ENCODE data around the gene PPP1R37. TPM values are rescaled to one million over a fixed set of nuclear protein-coding genes. Genes with fewer than 3 reads are reported as not detected.

The PPP1R37 gene
- total and polyA plus RNA-seq, 2 of the 13 experiments (the other 11 are each of a cell fraction or from before 2014, with no cell fraction given) = 9.0 to 14.3 TPM

DNA sequence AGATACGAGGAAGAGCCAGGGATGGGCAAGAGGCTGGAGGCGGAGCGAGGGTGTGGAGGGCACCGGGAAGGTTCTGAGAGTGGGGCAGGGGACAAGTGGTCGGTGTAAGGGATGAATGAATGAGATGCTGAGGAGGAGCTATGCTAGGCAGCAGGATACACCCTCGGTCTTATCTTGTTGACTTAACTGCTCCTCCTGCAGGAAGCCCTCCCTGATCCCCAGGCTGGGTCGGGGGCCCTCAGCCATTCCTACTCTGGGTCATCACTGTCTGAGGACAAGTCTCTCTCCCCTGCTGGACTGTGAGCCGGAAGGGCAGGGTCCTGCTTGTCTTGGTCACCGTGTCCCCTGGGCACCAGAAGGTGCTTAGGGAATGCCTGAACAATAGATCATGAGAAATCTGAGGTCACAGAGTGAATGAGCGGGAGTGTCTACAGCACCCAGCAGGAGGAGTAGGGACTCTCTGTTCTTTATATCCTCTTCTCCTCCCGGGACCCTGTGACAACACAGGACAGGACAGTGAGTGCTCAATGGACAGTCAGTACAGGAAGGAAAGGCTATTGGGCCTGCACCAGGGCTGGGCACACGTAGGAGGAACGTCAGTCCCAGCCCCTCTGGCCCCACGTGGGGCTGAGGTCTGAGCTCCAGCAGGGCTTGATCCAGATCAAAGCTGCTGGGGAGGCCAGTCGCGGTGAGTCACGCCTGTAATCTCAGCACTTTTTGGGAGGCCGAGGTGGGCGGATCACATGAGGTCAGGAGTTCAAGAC, 61.3 kb downstream of the PPP1R37 start (continued):
- TF ChIP-seq POGZ (CRISPR knock-in tag; IDR thresholded peaks at IDR 0.05) (no peak), ZNF101 (CRISPR knock-in tag; IDR thresholded peaks at IDR 0.05; ENCODE audit: borderline replicate concordance, low read depth) (no peak), ATF7 (IDR thresholded peaks at IDR 0.05) (no peak), ATF7 (CRISPR knock-in tag; IDR thresholded peaks at IDR 0.05) (0 out of 2 replicates have a peak, but pooled peaks have one; percentile 65), MED1 (CRISPR knock-in tag; IDR thresholded peaks at IDR 0.05) (peak; percentile 37; the same call in 1 of the 2 replicates), ZNF761 (CRISPR knock-in tag; conservative IDR thresholded peaks at IDR 0.05) (peak; percentile 23; the same call in 1 of the 2 replicates), ZFP36 (IDR thresholded peaks at IDR 0.05; ENCODE audit: borderline replicate concordance, low read depth, low read length, partially characterized antibody) (peak; percentile 71), MEIS1 (CRISPR knock-in tag; IDR thresholded peaks at IDR 0.05; ENCODE audit: borderline replicate concordance) (peak; percentile 58; the same call in 1 of the 2 replicates), HMG20A (CRISPR knock-in tag; IDR thresholded peaks at IDR 0.05; ENCODE audit: borderline replicate concordance) (peak; percentile 82; the same call in 1 of the 2 replicates), DPF2 (CRISPR knock-in tag; IDR thresholded peaks at IDR 0.05; ENCODE audit: borderline replicate concordance, low read depth) (peak; percentile 32; the same call in 1 of the 2 replicates), FOXA1 (IDR thresholded peaks at IDR 0.05) (no peak), FOXA1 (CRISPR knock-in tag; IDR thresholded peaks at IDR 0.05) (peak; percentile 79), SPEN (CRISPR knock-in tag; IDR thresholded peaks at IDR 0.05; ENCODE audit: low read depth) (peak; percentile 31; the same call in 1 of the 2 replicates)
- TF ChIP-seq, protein P1, sequence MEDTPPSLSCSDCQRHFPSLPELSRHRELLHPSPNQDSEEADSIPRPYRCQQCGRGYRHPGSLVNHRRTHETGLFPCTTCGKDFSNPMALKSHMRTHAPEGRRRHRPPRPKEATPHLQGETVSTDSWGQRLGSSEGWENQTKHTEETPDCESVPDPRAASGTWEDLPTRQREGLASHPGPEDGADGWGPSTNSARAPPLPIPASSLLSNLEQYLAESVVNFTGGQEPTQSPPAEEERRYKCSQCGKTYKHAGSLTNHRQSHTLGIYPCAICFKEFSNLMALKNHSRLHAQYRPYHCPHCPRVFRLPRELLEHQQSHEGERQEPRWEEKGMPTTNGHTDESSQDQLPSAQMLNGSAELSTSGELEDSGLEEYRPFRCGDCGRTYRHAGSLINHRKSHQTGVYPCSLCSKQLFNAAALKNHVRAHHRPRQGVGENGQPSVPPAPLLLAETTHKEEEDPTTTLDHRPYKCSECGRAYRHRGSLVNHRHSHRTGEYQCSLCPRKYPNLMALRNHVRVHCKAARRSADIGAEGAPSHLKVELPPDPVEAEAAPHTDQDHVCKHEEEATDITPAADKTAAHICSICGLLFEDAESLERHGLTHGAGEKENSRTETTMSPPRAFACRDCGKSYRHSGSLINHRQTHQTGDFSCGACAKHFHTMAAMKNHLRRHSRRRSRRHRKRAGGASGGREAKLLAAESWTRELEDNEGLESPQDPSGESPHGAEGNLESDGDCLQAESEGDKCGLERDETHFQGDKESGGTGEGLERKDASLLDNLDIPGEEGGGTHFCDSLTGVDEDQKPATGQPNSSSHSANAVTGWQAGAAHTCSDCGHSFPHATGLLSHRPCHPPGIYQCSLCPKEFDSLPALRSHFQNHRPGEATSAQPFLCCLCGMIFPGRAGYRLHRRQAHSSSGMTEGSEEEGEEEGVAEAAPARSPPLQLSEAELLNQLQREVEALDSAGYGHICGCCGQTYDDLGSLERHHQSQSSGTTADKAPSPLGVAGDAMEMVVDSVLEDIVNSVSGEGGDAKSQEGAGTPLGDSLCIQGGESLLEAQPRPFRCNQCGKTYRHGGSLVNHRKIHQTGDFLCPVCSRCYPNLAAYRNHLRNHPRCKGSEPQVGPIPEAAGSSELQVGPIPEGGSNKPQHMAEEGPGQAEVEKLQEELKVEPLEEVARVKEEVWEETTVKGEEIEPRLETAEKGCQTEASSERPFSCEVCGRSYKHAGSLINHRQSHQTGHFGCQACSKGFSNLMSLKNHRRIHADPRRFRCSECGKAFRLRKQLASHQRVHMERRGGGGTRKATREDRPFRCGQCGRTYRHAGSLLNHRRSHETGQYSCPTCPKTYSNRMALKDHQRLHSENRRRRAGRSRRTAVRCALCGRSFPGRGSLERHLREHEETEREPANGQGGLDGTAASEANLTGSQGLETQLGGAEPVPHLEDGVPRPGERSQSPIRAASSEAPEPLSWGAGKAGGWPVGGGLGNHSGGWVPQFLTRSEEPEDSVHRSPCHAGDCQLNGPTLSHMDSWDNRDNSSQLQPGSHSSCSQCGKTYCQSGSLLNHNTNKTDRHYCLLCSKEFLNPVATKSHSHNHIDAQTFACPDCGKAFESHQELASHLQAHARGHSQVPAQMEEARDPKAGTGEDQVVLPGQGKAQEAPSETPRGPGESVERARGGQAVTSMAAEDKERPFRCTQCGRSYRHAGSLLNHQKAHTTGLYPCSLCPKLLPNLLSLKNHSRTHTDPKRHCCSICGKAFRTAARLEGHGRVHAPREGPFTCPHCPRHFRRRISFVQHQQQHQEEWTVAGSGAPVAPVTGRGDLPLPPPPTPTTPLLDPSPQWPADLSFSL (CRISPR knock-in tag; IDR thresholded peaks at IDR 0.05) = no peak
- TF ChIP-seq, protein P2, sequence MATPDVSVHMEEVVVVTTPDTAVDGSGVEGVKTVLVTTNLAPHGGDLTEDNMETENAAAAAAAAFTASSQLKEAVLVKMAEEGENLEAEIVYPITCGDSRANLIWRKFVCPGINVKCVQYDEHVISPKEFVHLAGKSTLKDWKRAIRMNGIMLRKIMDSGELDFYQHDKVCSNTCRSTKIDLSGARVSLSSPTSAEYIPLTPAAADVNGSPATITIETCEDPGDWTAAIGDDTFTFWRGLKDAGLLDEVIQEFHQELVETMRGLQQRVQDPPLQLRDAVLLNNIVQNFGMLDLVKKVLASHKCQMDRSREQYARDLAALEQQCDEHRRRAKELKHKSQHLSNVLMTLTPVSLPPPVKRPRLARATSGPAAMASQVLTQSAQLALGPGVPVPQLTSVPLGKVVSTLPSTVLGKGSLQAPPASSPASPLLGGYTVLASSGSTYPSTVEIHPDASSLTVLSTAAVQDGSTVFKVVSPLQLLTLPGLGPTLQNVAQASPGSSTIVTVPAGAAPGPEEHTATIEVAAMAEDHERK (CRISPR knock-in tag; IDR thresholded peaks at IDR 0.05; ENCODE audit: low read depth) = no peak
- TF ChIP-seq, protein P3, sequence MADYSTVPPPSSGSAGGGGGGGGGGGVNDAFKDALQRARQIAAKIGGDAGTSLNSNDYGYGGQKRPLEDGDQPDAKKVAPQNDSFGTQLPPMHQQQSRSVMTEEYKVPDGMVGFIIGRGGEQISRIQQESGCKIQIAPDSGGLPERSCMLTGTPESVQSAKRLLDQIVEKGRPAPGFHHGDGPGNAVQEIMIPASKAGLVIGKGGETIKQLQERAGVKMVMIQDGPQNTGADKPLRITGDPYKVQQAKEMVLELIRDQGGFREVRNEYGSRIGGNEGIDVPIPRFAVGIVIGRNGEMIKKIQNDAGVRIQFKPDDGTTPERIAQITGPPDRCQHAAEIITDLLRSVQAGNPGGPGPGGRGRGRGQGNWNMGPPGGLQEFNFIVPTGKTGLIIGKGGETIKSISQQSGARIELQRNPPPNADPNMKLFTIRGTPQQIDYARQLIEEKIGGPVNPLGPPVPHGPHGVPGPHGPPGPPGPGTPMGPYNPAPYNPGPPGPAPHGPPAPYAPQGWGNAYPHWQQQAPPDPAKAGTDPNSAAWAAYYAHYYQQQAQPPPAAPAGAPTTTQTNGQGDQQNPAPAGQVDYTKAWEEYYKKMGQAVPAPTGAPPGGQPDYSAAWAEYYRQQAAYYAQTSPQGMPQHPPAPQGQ (CRISPR knock-in tag; IDR thresholded peaks at IDR 0.05; ENCODE audit: borderline replicate concordance) = no peak
- TF ChIP-seq, protein P4, sequence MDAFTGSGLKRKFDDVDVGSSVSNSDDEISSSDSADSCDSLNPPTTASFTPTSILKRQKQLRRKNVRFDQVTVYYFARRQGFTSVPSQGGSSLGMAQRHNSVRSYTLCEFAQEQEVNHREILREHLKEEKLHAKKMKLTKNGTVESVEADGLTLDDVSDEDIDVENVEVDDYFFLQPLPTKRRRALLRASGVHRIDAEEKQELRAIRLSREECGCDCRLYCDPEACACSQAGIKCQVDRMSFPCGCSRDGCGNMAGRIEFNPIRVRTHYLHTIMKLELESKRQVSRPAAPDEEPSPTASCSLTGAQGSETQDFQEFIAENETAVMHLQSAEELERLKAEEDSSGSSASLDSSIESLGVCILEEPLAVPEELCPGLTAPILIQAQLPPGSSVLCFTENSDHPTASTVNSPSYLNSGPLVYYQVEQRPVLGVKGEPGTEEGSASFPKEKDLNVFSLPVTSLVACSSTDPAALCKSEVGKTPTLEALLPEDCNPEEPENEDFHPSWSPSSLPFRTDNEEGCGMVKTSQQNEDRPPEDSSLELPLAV (CRISPR knock-in tag; conservative IDR thresholded peaks at IDR 0.05; ENCODE audit: low read depth) = no peak

Data from HepG2 (cell line).